HepG2 (cell line): ENCODE measurements around the gene LIPE. TPM values are rescaled to one million over a fixed set of nuclear protein-coding genes. Genes with fewer than 3 reads are reported as not detected.

Experiments
- ARNT2 ChIP-seq: sonication (generic); formaldehyde crosslinking; IDR thresholded peaks from 2 replicates; pipeline ENCODE4 v1.8.0; 2022; ENCODE audit warnings: mild to moderate bottlenecking, low read depth, missing genetic modification reagents, moderate library complexity
- ARNTL ChIP-seq: sonication (generic); formaldehyde crosslinking; IDR thresholded peaks from 2 replicates; pipeline ENCODE4 v1.4.0; 2020; ENCODE audit warnings: mild to moderate bottlenecking, missing genetic modification reagents
- ATF6 ChIP-seq: sonication (generic); formaldehyde crosslinking; conservative IDR thresholded peaks from 2 replicates; pipeline ENCODE4 v1.4.0; 2020; ENCODE audit warnings: missing genetic modification reagents
- EHMT2 ChIP-seq: fragments of 200-600 bp; sonication (generic); IDR thresholded peaks from 2 replicates; pipeline ENCODE4 v1.7.0; 2017; ENCODE audit warnings: antibody characterized with exemption, low read depth, low read length, borderline replicate concordance
- HMG20B ChIP-seq: conservative IDR thresholded peaks from 2 replicates; pipeline ENCODE4 v1.6.1; 2016; ENCODE audit warnings: missing genetic modification reagents, missing compliant biosample characterization
- MED1 ChIP-seq: sonication (generic); formaldehyde crosslinking; IDR thresholded peaks from 2 replicates; pipeline ENCODE4 v1.4.0; 2020; ENCODE audit warnings: missing genetic modification reagents
- MEF2D ChIP-seq: sonication (generic); formaldehyde crosslinking; IDR thresholded peaks from 2 replicates; pipeline ENCODE4 v1.5.1; 2020; ENCODE audit warnings: mild to moderate bottlenecking, missing genetic modification reagents
- RARA ChIP-seq: IDR thresholded peaks from 2 replicates; pipeline ENCODE4 v1.6.1; 2016; ENCODE audit warnings: missing genetic modification reagents, missing compliant biosample characterization
- RXRB ChIP-seq: IDR thresholded peaks from 2 replicates; pipeline ENCODE4 v1.6.1; 2016; ENCODE audit warnings: borderline replicate concordance, missing genetic modification reagents, missing compliant biosample characterization
- SNAPC2 ChIP-seq: sonication (generic); formaldehyde crosslinking; IDR thresholded peaks from 2 replicates; pipeline ENCODE4 v1.8.1; 2022; ENCODE audit warnings: mild to moderate bottlenecking, missing genetic modification reagents
- SOX5 ChIP-seq: IDR thresholded peaks from 2 replicates; pipeline ENCODE4 v1.6.1; 2016; ENCODE audit warnings: borderline replicate concordance
- SP4 ChIP-seq: sonication (generic); formaldehyde crosslinking; IDR thresholded peaks from 2 replicates; pipeline ENCODE4 v1.8.1; 2023; ENCODE audit warnings: mild to moderate bottlenecking, missing genetic modification reagents
- SPEN ChIP-seq: sonication (generic); formaldehyde crosslinking; IDR thresholded peaks from 2 replicates; pipeline ENCODE4 v1.5.1; 2020; ENCODE audit warnings: low read depth, mild to moderate bottlenecking, missing genetic modification reagents
- ZFP91 ChIP-seq: sonication (generic); formaldehyde crosslinking; IDR thresholded peaks from 2 replicates; pipeline ENCODE4 v1.9.0; 2022; ENCODE audit warnings: missing genetic modification reagents, mild to moderate bottlenecking, borderline replicate concordance
- ZNF160 ChIP-seq: sonication (generic); formaldehyde crosslinking; IDR thresholded peaks from 2 replicates; pipeline ENCODE4 v1.8.0; 2022; ENCODE audit warnings: mild to moderate bottlenecking, inconsistent platforms, missing genetic modification reagents
- ZNF556 ChIP-seq: sonication (generic); formaldehyde crosslinking; IDR thresholded peaks from 2 replicates; pipeline ENCODE4 v1.4.0; 2020; ENCODE audit warnings: mild to moderate bottlenecking, missing genetic modification reagents, borderline replicate concordance
- ZNF644 ChIP-seq: IDR thresholded peaks from 2 replicates; pipeline ENCODE4 v1.6.1; 2016; ENCODE audit warnings: low read depth
- ZNF777 ChIP-seq: sonication (generic); formaldehyde crosslinking; IDR thresholded peaks from 2 replicates; pipeline ENCODE4 v1.4.0; 2020; ENCODE audit warnings: missing genetic modification reagents
- ZSCAN29 ChIP-seq: sonication (generic); formaldehyde crosslinking; conservative IDR thresholded peaks from 2 replicates; pipeline ENCODE4 v1.4.0; 2020; ENCODE audit warnings: mild to moderate bottlenecking, missing genetic modification reagents
- polyA plus RNA-seq, 8 experiments: library from polyadenylated mRNA; depleted of rRNA in 3 of 8; stranded (reverse) in 7 of 8; unstranded in 1 of 8; fragments of >200 nt; fragmentation: Illumina TruSeq in 4 of 8; extraction: Trizol in 4 of 8; gene quantifications; 2 replicates each; pipeline versions ENCODE4 v1.2.1 to v1.2.3, GENCODE V29; 2011 to 2016; ENCODE audit warnings: low read depth in 4 of 8, missing spikeins in 1 of 8, mixed read lengths in 1 of 8; ENCODE audit not compliant: insufficient read depth in 1 of 8
- total RNA-seq, 5 experiments: library from RNA; depleted of rRNA; stranded (reverse); fragments of >200 nt; fragmentation: Illumina TruSeq; extraction: Trizol; gene quantifications; 2 replicates each; pipeline ENCODE4 v1.2.3, GENCODE V29; 2016; ENCODE audit warnings: low read depth in 1 of 5
- TF ChIP-seq, protein P1 (sequence below), 2 experiments: sonication (generic) in 1 of 2; formaldehyde crosslinking in 1 of 2; IDR thresholded peaks; 2 replicates each; pipeline versions ENCODE4 v1.4.0 to v1.6.1; 2016 to 2020; ENCODE audit warnings: borderline replicate concordance in 1 of 2, low read depth in 1 of 2, mild to moderate bottlenecking in 1 of 2, missing genetic modification reagents in 1 of 2

Gene LIPE
- total and polyA plus RNA-seq, 2 of the 13 experiments (the other 11 are each of a cell fraction or from before 2014, with no cell fraction given) = not detected

DNA sequence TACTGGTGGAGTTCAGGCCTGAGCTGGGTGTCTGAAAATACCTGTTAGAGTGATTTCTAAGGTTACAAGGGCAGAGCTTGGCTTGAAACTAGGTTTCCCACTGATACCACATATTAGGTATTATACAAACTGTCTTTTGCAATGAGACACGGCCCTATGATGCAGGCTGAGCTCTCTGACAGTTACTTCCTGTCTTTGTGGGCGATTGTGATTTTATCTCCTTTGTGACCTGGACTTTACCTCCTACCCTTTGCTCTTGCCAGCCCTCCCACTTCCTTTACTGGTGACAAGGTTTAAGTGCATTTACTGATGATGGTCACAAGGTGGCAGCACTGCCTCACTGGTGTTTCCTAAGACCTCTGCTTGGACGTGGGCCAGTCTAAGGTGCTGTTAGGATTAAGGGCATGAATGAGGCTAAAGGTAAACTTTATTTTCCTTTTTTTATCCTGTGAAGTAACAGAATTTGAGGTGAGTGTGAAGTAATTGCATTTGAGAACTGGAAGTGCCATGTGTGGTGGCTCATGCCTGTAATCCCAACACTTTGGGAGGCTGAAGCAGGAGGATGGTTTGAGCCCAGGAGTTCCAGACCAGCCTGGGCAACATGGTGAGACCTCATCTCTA is 23.2 kb upstream of the LIPE start (continued):
- TF ChIP-seq ZNF160 (CRISPR knock-in tag) (no peak), SNAPC2 (CRISPR knock-in tag) (peak; percentile 84; the same call in 1 of the 2 replicates), ARNT2 (CRISPR knock-in tag) (peak; percentile 54; the same call in 1 of the 2 replicates), EHMT2 (no peak), ARNTL (CRISPR knock-in tag) (0 out of 2 replicates have a peak, but pooled peaks have one; percentile 21), ATF6 (CRISPR knock-in tag) (0 out of 2 replicates have a peak, but pooled peaks have one; percentile 66), MEF2D (CRISPR knock-in tag) (peak; percentile 86), ZNF644 (CRISPR knock-in tag) (0 out of 2 replicates have a peak, but pooled peaks have one; percentile 17), HMG20B (CRISPR knock-in tag) (peak; percentile 86), ZNF777 (CRISPR knock-in tag) (no peak), SOX5 (CRISPR knock-in tag) (peak; percentile 96), SPEN (CRISPR knock-in tag) (no peak; the same call in none of the 2 replicates), MED1 (peak; percentile 95), RARA (CRISPR knock-in tag) (peak; percentile 98), RXRB (CRISPR knock-in tag) (peak; percentile 98), ZFP91 (CRISPR knock-in tag) (no peak), ZSCAN29 (CRISPR knock-in tag) (peak; percentile 95), ZNF556 (CRISPR knock-in tag) (peak; percentile 84; the same call in 1 of the 2 replicates), SP4 (no peak)
- TF ChIP-seq, protein P1, sequence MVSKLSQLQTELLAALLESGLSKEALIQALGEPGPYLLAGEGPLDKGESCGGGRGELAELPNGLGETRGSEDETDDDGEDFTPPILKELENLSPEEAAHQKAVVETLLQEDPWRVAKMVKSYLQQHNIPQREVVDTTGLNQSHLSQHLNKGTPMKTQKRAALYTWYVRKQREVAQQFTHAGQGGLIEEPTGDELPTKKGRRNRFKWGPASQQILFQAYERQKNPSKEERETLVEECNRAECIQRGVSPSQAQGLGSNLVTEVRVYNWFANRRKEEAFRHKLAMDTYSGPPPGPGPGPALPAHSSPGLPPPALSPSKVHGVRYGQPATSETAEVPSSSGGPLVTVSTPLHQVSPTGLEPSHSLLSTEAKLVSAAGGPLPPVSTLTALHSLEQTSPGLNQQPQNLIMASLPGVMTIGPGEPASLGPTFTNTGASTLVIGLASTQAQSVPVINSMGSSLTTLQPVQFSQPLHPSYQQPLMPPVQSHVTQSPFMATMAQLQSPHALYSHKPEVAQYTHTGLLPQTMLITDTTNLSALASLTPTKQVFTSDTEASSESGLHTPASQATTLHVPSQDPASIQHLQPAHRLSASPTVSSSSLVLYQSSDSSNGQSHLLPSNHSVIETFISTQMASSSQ (IDR thresholded peaks at IDR 0.05; ENCODE audit: low read depth) = peak; percentile 26; the same call in 1 of the 2 replicates
- TF ChIP-seq, protein P1 (CRISPR knock-in tag; IDR thresholded peaks at IDR 0.05; ENCODE audit: borderline replicate concordance) = peak; percentile 79; the same call in 1 of the 2 replicates
